ENCODE measurements around the gene CDKN1C.

Gene CDKN1C

DNA sequence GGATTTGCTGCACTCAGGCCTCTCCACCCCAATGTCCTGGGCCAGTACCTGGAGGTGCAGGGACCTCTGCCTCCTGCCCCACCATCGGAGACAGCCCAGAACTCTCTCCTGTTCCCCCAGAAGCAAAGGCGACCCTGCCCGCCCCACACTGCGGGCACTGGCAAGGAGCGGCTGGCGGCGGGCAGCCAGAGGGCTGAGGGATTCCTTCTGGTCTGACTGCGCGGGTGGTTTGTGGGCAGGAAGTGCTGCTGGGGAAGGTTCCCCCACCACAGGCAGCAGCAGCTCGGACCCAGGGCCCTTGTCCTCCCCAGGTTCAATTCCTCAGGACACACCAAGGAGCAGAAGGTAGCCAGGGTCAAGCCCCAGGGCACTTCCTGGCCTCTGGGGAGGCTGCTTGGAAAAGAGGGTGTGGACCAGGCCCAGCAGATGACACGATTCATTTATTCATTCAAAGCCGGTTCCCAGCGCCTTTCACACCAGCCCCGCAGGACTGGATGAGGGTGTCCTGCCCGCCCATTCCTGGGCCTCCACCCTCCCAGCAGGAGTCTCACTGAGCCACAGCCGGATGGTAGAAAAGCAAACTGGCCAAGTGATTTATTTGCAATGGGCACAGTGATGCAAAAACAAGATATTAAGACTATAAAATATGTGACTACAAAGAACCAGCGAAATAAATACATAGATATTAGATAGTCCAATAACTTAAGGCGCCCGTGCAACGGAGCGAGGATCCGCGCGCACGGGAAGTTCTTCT, 42.5 kb upstream of the CDKN1C start:
- Mint-ChIP-seq H3K27ac (peak overlapping the region; percentile 18 to 66), H3K9me3 (no peaks in the 10 kb centered on the region), H3K36me3 (ENCODE audit: insufficient read depth) (peaks cover 10% of the 10 kb centered on the region), H3K4me3 (peak overlapping the region; percentile 76 to 82), H3K4me1 (ENCODE audit: low read depth in 2 of 2) (peaks cover 15 to 22% of the 10 kb centered on the region in 2 donors), H3K27me3 (peaks cover 6 to 35% of the 10 kb centered on the region in 2 donors)
- DNase-seq, result no peak
- no peak for ATAC-seq (replicated peaks)

DNA sequence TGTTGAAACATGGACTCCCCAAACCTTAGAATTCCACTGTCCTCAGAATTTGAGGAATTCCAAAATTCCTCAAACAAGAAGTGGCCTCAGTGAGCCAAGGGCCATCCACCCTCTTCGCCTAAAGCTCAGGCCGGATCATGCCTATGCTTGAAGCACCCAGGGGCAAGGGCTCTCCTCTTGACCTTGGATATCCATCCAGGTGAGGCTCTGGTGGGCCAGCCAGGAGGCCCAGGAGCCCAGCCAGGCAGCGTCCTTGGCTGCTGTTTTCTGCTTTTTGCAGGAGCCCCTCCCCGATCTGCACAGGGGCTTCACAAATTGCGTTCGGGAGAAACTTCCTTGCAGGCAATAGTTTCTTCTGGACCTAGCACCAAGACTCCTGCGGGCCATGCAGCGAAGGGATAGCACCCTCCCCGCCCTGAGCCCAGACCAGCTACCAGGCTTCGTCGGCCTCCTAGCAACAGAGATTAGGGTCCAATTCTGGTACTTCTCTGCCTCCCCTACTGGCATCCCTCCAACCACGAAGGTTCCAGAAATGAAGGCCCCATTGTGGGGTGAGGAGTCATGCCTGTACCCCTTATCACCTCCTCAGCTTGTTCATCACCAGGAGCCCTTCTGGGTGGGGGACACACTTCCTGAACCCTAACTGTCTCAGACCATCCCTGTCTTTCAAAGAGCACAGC, 41.7 kb upstream of the CDKN1C start:
- Mint-ChIP-seq H3K27me3 (peaks cover 6 to 35% of the 10 kb centered on the region in 2 donors), H3K4me3 (peak overlapping the region; percentile 76 to 82), H3K36me3 (ENCODE audit: insufficient read depth) (peaks cover 10% of the 10 kb centered on the region), H3K9me3 (no peaks in the 10 kb centered on the region), H3K4me1 (ENCODE audit: low read depth in 2 of 2) (peaks cover 15 to 18% of the 10 kb centered on the region in 2 donors), H3K27ac (no peak overlapping the region)
- no peak for DNase-seq
- ATAC-seq (replicated peaks), result no peak

DNA sequence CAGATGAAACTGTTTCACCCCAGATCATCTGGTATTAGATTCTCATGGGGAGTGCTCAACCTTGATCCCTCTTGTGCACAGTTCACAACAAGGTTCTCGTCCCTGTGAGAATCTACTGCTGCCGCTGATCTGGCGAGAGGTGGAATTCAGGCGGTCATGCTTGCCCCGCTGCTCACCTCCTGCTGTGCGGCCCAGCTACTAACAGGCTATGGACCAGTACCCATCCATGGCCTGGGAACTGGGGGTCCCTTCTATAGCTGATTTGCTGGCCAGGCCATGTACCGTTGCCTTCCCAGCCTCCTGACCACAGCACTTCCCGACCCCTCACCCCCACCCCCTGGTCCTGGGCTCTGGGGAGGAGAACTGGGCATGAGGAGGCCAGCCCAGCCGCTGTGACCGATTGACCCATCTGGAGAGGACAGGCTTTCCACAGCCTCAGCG, 41.1 kb upstream of the CDKN1C start:
- DNase-seq, result no peak
- Mint-ChIP-seq H3K27me3 (peaks cover 6 to 35% of the 10 kb centered on the region in 2 donors), H3K36me3 (ENCODE audit: insufficient read depth) (peaks cover 10% of the 10 kb centered on the region), H3K27ac (no peak overlapping the region), H3K4me1 (ENCODE audit: low read depth in 2 of 2) (peaks cover 15 to 18% of the 10 kb centered on the region in 2 donors), H3K4me3 (no peak overlapping the region), H3K9me3 (no peaks in the 10 kb centered on the region)
- no peak for ATAC-seq (replicated peaks)

DNA sequence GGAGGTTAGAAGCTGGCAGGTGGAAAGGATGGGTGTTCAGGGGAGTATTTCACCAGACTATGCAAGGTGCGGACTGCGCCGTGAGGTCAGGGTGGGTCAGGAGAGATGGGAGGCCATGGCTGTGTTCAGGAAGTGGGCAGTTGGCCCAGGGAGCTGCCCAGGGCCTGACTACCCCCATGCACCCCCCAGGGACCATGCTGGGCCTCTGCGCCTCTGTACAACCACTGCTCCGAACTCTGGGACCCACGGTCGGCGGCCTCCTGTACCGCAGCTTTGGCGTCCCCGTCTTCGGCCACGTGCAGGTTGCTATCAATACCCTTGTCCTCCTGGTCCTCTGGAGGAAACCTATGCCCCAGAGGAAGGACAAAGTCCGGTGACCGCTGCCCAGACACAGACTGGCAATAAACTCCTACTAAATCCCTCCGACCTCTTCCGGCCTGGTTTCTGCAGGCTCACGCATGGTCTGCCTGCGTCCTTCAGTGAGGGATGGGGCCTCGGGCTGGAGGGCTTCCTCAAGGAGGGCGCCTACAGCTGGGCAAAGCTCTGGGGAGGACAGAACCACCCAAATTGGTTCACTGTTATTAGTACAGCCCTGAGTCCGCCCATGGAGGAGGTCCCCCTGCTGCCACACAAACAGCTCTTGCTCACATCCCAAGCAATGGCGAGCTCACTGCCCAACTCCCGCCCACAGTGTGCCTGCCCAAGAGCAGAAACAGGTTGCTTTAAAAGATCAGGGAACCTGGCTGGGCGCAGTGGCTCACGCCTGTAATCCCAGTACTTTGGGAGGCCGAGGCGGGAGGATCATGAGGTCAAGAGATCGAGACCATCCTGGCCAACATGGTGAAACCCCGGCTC, 39.5 kb upstream of the CDKN1C start:
- Mint-ChIP-seq H3K27ac (no peak overlapping the region), H3K4me1 (ENCODE audit: low read depth in 2 of 2) (peaks cover 11 to 14% of the 10 kb centered on the region in 2 donors), H3K27me3 (peaks cover 0 to 29% of the 10 kb centered on the region in 2 donors), H3K9me3 (no peaks in the 10 kb centered on the region), H3K4me3 (no peak overlapping the region), H3K36me3 (ENCODE audit: insufficient read depth) (peaks cover 6% of the 10 kb centered on the region)
- ATAC-seq (replicated peaks) (no peak), DNase-seq (no peak)

DNA sequence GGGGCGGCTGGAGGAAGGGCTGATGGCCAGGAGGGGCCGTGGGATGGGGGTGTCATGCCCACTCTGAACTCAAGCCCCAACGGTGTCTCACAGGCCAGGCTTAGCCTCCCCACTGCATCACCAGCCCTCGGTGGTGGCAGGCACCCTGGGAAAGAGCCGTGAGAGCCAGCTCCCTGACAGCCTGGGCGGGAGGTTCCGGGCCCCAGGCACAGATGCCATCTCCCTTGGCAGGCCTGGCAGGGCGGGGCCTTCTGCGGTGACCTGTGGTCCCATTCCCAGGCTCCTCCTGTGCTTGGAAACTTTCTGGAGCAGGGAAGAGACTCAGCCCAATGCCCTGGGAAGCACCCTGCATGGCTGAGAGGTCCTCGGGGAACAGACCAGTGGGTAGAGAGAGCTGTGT, 38.8 kb upstream of the CDKN1C start:
- H3K9me3 Mint-ChIP-seq, result no peaks in the 10 kb centered on the region
- H3K4me3 Mint-ChIP-seq, result no peak overlapping the region
- ATAC-seq (replicated peaks) (no peak), DNase-seq (no peak)
- peaks cover 6% of the 10 kb centered on the region for H3K36me3 Mint-ChIP-seq (ENCODE audit: insufficient read depth)
- peaks cover 11% of the 10 kb centered on the region in 2 donors for H3K4me1 Mint-ChIP-seq (ENCODE audit: low read depth in 2 of 2)
- peaks cover 0 to 25% of the 10 kb centered on the region in 2 donors for H3K27me3 Mint-ChIP-seq
- H3K27ac Mint-ChIP-seq, result no peak overlapping the region

DNA sequence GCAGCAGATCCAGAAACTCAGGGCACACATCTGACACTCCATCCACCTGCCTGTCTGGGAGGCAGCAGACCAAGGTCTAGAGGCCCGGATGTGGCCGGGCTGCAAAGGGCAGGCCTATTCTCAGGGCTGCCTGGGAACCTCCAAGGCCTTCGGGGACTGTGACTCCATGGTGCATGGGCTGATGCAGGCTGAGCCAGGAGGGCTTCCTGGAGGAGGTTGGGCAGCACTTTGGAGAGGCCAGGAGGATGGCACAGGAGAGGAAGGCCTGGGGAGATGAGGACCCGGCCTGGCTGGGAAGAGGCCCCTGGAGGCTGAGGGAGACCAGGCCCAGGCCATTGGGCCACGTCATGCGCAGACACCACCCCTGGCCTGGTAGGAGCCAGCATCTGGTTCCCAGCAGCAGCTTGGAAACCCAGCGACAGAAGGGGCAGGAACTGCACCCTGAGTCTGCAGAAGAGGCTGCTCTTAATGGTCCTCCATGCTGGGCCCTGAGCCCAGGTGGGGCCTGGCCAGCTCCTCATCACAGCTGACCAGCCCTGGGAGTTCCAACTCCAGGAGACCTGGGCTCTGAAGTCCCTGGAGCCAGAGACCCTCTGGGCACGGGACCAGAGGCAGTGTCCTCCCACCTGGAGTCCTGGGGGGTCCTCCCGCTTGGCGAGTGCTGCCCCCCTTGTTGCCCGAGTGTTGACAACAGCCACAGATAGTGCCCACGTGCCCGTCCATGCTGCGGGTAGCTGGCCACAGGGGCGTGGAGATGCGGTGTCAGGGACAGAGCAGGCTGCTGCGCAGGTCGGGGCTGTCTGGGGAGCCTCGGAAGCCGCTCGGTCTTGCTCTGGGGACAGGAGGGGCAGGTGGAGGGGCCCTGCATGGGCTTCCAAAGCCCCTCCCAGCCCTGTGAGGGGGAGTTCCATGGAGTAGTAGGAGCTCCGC, 38.1 kb upstream of the CDKN1C start:
- Mint-ChIP-seq H3K9me3 (no peaks in the 10 kb centered on the region), H3K4me3 (no peak overlapping the region), H3K36me3 (ENCODE audit: insufficient read depth) (peaks cover 3% of the 10 kb centered on the region), H3K27me3 (peaks cover 0 to 25% of the 10 kb centered on the region in 2 donors), H3K4me1 (ENCODE audit: low read depth in 2 of 2) (peaks cover 8 to 11% of the 10 kb centered on the region in 2 donors), H3K27ac (no peak overlapping the region)
- ATAC-seq (replicated peaks), result no peak
- DNase-seq, result no peak

DNA sequence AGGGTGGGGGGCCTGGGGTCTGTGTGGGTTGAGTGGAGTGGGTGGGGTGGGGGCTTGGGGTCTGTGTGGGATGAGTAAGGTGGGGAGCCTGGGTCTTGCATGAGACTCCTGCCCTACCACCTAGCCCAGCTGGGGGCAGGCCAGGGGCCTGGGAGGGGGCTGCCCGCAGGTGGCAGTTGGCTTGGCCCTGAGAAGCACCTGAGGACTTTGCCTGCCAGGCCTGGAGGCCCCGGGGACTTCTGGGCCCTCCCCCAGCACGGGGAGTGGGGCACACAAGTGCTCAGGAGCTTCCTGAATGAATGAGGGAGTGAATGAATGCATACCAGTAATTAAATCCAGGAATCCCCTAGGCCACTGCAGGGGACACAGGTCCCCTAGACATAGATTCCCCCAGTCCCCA, 37.1 kb upstream of the CDKN1C start:
- ATAC-seq (replicated peaks) (no peak), DNase-seq (no peak)
- Mint-ChIP-seq H3K27ac (no peak overlapping the region), H3K27me3 (peaks cover 0 to 14% of the 10 kb centered on the region in 2 donors), H3K4me3 (no peak overlapping the region), H3K4me1 (ENCODE audit: low read depth in 2 of 2) (peaks cover under 1 to 5% of the 10 kb centered on the region in 2 donors), H3K9me3 (no peaks in the 10 kb centered on the region), H3K36me3 (ENCODE audit: insufficient read depth) (peaks cover 3% of the 10 kb centered on the region)

DNA sequence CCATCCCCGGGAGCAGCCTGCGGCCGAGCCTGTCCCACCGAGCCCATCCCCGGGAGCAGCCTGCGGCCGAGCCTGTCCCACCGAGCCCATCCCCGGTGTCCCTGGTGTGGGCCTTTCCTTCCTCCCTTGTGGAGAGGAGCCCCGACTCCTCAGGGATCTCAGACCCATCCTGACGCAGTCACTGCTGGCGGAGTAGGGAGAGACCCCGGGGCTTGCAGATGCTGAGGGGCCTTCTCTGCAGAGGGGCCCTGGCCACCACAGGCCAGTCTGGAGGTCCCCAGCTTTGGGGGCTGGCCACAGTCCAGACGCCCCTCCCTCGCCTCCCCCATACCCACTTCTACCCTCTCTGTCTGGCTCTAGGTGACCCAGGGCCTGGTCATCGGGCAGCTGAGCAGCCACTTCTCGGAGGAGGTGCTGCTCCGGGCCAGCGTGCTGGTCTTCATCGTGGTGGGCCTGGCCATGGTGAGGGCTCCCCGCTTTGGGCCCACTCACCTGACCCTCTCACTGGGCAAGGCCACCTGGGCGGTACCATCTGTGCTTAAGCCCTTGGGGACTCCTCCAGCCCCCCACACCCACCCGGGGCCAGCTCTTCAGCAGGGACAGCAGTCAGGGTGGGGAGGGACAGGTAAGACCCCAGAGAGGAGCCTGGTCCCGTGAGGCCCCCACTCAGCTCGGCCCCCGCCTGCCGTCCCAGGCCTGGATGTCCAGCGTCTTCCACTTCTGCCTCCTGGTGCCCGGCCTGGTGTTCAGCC, 36.3 kb upstream of the CDKN1C start:
- no peak overlapping the region for H3K4me3 Mint-ChIP-seq
- H3K36me3 Mint-ChIP-seq (ENCODE audit: insufficient read depth), result peaks cover 3% of the 10 kb centered on the region
- ATAC-seq (replicated peaks), result no peak
- no peak for DNase-seq
- no peaks in the 10 kb centered on the region for H3K9me3 Mint-ChIP-seq
- H3K27ac Mint-ChIP-seq, result no peak overlapping the region
- H3K27me3 Mint-ChIP-seq, result peaks cover 0 to 7% of the 10 kb centered on the region in 2 donors
- peaks cover 0 to 3% of the 10 kb centered on the region in 2 donors for H3K4me1 Mint-ChIP-seq (ENCODE audit: low read depth in 2 of 2)

DNA sequence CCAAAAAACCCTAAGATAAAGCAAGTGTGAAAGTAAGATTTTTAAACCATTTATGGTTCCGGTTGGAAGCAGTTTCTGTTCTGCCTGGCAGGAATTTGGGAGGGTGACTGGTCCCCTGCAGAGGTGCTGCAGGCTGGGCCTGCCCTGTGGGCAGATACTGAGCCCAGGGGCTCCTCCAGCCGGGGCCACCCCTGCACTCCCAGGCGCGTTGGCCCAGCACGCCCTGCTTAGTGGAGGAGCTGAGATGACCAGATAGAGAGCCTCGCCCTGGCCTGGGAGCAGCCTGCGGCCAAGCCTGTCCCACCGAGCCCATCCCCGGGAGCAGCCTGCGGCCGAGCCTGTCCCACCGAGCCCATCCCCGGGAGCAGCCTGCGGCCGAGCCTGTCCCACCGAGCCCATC, 35.7 kb upstream of the CDKN1C start:
- Mint-ChIP-seq H3K9me3 (no peaks in the 10 kb centered on the region), H3K4me3 (no peak overlapping the region), H3K36me3 (ENCODE audit: insufficient read depth) (peaks cover under 1% of the 10 kb centered on the region), H3K4me1 (ENCODE audit: low read depth in 2 of 2) (peaks cover 0 to 3% of the 10 kb centered on the region in 2 donors), H3K27ac (no peak overlapping the region), H3K27me3 (peaks cover 0 to under 1% of the 10 kb centered on the region in 2 donors)
- DNase-seq (no peak), ATAC-seq (replicated peaks) (no peak)

DNA sequence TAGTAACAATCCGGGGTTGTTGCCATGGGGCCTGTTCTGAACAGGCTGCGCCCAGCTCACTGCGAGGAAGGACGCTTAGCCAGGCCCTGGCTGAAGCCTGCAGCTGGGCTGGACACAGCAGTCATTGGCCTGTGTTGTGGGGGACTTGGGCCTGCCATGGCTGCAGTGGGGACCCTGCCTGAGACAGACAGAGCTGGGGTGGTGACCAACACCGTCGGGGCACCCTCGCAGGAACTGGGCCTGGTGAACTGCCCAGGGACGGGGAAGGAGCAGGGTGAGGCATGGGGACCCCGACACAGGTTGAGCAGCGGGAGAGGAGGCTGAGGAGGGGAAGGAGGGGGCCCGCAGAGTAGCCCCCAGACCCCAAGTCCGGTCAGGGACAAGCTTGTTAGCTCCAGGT, 34.8 kb upstream of the CDKN1C start:
- H3K4me1 Mint-ChIP-seq (ENCODE audit: low read depth in 2 of 2), result peaks cover 0 to 3% of the 10 kb centered on the region in 2 donors
- ATAC-seq (replicated peaks), result no peak
- no peaks in the 10 kb centered on the region for H3K36me3 Mint-ChIP-seq (ENCODE audit: insufficient read depth)
- DNase-seq, result no peak
- no peaks in the 10 kb centered on the region for H3K9me3 Mint-ChIP-seq
- no peak overlapping the region for H3K27ac Mint-ChIP-seq
- H3K4me3 Mint-ChIP-seq, result no peak overlapping the region
- no peaks in the 10 kb centered on the region for H3K27me3 Mint-ChIP-seq

DNA sequence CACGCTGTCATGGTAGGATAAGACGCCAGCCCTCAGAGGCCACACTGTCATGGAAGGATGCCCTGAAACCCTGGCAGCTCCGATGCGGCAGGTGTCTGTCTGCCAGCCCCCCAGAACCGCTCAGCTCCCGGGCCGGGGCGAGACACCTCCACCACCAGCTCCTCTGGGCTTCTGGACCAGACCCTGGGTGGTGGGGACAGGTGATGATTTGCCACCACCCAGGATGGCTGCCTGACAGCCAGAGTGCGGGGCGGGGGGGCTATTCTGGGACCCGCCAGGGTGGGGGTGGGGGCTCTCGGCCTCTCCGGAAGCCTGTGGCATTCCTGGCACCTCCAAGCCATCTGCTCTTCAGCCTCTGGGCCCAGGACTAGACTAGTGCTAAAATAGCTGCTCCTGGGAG, 34.3 kb upstream of the CDKN1C start:
- ATAC-seq (replicated peaks) (no peak), DNase-seq (no peak)
- H3K36me3 Mint-ChIP-seq (ENCODE audit: insufficient read depth), result peaks cover 2% of the 10 kb centered on the region
- no peaks in the 10 kb centered on the region for H3K9me3 Mint-ChIP-seq
- no peaks in the 10 kb centered on the region for H3K27me3 Mint-ChIP-seq
- no peak overlapping the region for H3K27ac Mint-ChIP-seq
- no peak overlapping the region for H3K4me3 Mint-ChIP-seq
- peaks cover 0 to 3% of the 10 kb centered on the region in 2 donors for H3K4me1 Mint-ChIP-seq (ENCODE audit: low read depth in 2 of 2)

DNA sequence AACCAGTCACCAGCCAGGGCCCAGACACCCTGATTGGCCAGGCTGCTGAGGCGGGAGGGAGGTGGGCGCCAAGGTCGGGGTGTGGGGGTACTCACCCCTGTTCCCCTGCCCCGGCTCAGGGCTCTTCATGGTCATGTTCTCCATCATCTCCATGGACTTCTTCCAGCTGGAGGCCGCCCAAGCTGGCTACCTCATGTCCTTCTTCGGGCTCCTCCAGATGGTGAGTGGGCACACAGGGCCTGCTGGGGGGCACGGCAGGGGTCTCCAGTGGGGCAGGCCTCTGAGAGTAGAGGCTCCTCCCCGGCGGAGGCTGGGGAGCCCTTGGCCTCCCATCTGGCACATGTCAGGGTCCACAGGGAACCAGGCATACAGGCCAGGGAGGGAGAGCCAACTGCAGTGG, 33.6 kb upstream of the CDKN1C start:
- Mint-ChIP-seq H3K27me3 (no peaks in the 10 kb centered on the region), H3K36me3 (ENCODE audit: insufficient read depth) (peaks cover 2% of the 10 kb centered on the region), H3K27ac (no peak overlapping the region), H3K4me3 (no peak overlapping the region), H3K4me1 (ENCODE audit: low read depth in 2 of 2) (peaks cover under 1 to 6% of the 10 kb centered on the region in 2 donors), H3K9me3 (no peaks in the 10 kb centered on the region)
- no peak for ATAC-seq (replicated peaks)
- no peak for DNase-seq

Measured in effector memory CD8-positive, alpha-beta T cell (primary cell).